ENCODE measurements around the gene LAMB1.
"Not testable (repeated sequence)": the region's sequence is repeated elsewhere in the genome, so short reads cannot be mapped to it uniquely, and the experiment has no call there.

LAMB1 gene

GRCh38 chr7:107967420-107967819 is 35.5 kb downstream of the LAMB1 start:
- TF ChIP-seq EZH2 (IDR thresholded peaks at IDR 0.05) (no peak), POLR2AphosphoS5 (IDR thresholded peaks at IDR 0.05; ENCODE audit: borderline replicate concordance, low read depth, low read length) (no peak), FOXP2 (optimal IDR thresholded peaks at IDR 0.05; ENCODE audit: control extremely low read depth, extremely low read length, insufficient read depth) (no peak)
- Histone ChIP-seq H3K36me3 (ENCODE audit: insufficient read depth, low read length) (peaks cover 87% of the 10 kb centered on the region), H3K4me3 (no peak overlapping the region), H3K9ac (ENCODE audit: insufficient read length) (no peak overlapping the region), H3K9me3 (ENCODE audit: low read depth, low read length) (no peaks in the 10 kb centered on the region), H3K27ac (no peak overlapping the region)
- DNase-seq (ENCODE audit: low read depth, low spot score): no peak

GRCh38 chr7:107966711-107967110 is 36.2 kb downstream of the LAMB1 start:
- Histone ChIP-seq H3K27ac (no peak overlapping the region), H3K4me3 (no peak overlapping the region), H3K9me3 (ENCODE audit: low read depth, low read length) (no peaks in the 10 kb centered on the region), H3K36me3 (ENCODE audit: insufficient read depth, low read length) (peaks cover 89% of the 10 kb centered on the region), H3K9ac (ENCODE audit: insufficient read length) (no peak overlapping the region)
- DNase-seq (ENCODE audit: low read depth, low spot score): no peak
- no peak for TF ChIP-seq EZH2 (IDR thresholded peaks at IDR 0.05)

- Histone ChIP-seq H3K27ac (no peak overlapping the region), H3K36me3 (ENCODE audit: insufficient read depth, low read length) (peaks cover 92% of the 10 kb centered on the region), H3K9me3 (ENCODE audit: low read depth, low read length) (no peaks in the 10 kb centered on the region), H3K4me3 (no peak overlapping the region), H3K9ac (ENCODE audit: insufficient read length) (no peak overlapping the region)
- TF ChIP-seq FOXP2 (optimal IDR thresholded peaks at IDR 0.05; ENCODE audit: control extremely low read depth, extremely low read length, insufficient read depth) (no peak), POLR2AphosphoS5 (IDR thresholded peaks at IDR 0.05; ENCODE audit: borderline replicate concordance, low read depth, low read length) (no peak), EZH2 (IDR thresholded peaks at IDR 0.05) (no peak)
- no peak for DNase-seq (ENCODE audit: low read depth, low spot score)
Observed at GRCh38 chr7:107964510-107964909, 38.5 kb downstream of the LAMB1 start.

- H3K27ac ChIP-seq: no peak overlapping the region
- DNase-seq (ENCODE audit: low read depth, low spot score): no peak
- no peaks in the 10 kb centered on the region for H3K9me3 ChIP-seq (ENCODE audit: low read depth, low read length)
- TF ChIP-seq POLR2AphosphoS5 (IDR thresholded peaks at IDR 0.05; ENCODE audit: borderline replicate concordance, low read depth, low read length) (no peak), EZH2 (IDR thresholded peaks at IDR 0.05) (no peak), FOXP2 (optimal IDR thresholded peaks at IDR 0.05; ENCODE audit: control extremely low read depth, extremely low read length, insufficient read depth) (no peak)
- H3K36me3 ChIP-seq (ENCODE audit: insufficient read depth, low read length): peaks cover 95% of the 10 kb centered on the region
- H3K9ac ChIP-seq (ENCODE audit: insufficient read length): no peak overlapping the region
- no peak overlapping the region for H3K4me3 ChIP-seq
Observed at GRCh38 chr7:107962817-107963216, 40.1 kb downstream of the LAMB1 start.

GRCh38 chr7:107961405-107961804 is 41.6 kb downstream of the LAMB1 start:
- Histone ChIP-seq H3K9ac (ENCODE audit: insufficient read length) (no peak overlapping the region), H3K4me3 (no peak overlapping the region), H3K27ac (no peak overlapping the region), H3K9me3 (ENCODE audit: low read depth, low read length) (no peaks in the 10 kb centered on the region), H3K36me3 (ENCODE audit: insufficient read depth, low read length) (peaks cover 95% of the 10 kb centered on the region)
- TF ChIP-seq POLR2AphosphoS5 (IDR thresholded peaks at IDR 0.05; ENCODE audit: borderline replicate concordance, low read depth, low read length) (no peak), EZH2 (IDR thresholded peaks at IDR 0.05) (no peak), FOXP2 (optimal IDR thresholded peaks at IDR 0.05; ENCODE audit: control extremely low read depth, extremely low read length, insufficient read depth) (no peak)
- DNase-seq (ENCODE audit: low read depth, low spot score): no peak

- Histone ChIP-seq H3K9ac (ENCODE audit: insufficient read length) (no peak overlapping the region), H3K27ac (no peak overlapping the region), H3K36me3 (ENCODE audit: insufficient read depth, low read length) (peaks cover 96% of the 10 kb centered on the region), H3K4me3 (no peak overlapping the region), H3K9me3 (ENCODE audit: low read depth, low read length) (no peaks in the 10 kb centered on the region)
- DNase-seq (ENCODE audit: low read depth, low spot score): no peak
- TF ChIP-seq EZH2 (IDR thresholded peaks at IDR 0.05) (no peak), POLR2AphosphoS5 (IDR thresholded peaks at IDR 0.05; ENCODE audit: borderline replicate concordance, low read depth, low read length) (no peak), FOXP2 (optimal IDR thresholded peaks at IDR 0.05; ENCODE audit: control extremely low read depth, extremely low read length, insufficient read depth) (no peak)
Observed at GRCh38 chr7:107960272-107960671, 42.7 kb downstream of the LAMB1 start.

GRCh38 chr7:107959527-107959898 is 43.4 kb downstream of the LAMB1 start:
- Histone ChIP-seq H3K4me3 (no peak overlapping the region), H3K27ac (0 out of 2 replicates have a peak overlapping the region, but pooled peaks have one; percentile 66), H3K36me3 (ENCODE audit: insufficient read depth, low read length) (peaks cover 96% of the 10 kb centered on the region), H3K9me3 (ENCODE audit: low read depth, low read length) (no peaks in the 10 kb centered on the region), H3K9ac (ENCODE audit: insufficient read length) (no peak overlapping the region)
- TF ChIP-seq EZH2 (IDR thresholded peaks at IDR 0.05) (no peak), FOXP2 (optimal IDR thresholded peaks at IDR 0.05; ENCODE audit: control extremely low read depth, extremely low read length, insufficient read depth) (no peak), POLR2AphosphoS5 (IDR thresholded peaks at IDR 0.05; ENCODE audit: borderline replicate concordance, low read depth, low read length) (no peak)
- no peak for DNase-seq (ENCODE audit: low read depth, low spot score)

- H3K4me3 ChIP-seq: no peak overlapping the region
- H3K9ac ChIP-seq (ENCODE audit: insufficient read length): no peak overlapping the region
- DNase-seq (ENCODE audit: low read depth, low spot score): peak; percentile 30
- peak overlapping the region; percentile 66 for H3K27ac ChIP-seq
- H3K36me3 ChIP-seq (ENCODE audit: insufficient read depth, low read length): peaks cover 95% of the 10 kb centered on the region
- H3K9me3 ChIP-seq (ENCODE audit: low read depth, low read length): no peaks in the 10 kb centered on the region
- no peak for TF ChIP-seq POLR2AphosphoS5 (IDR thresholded peaks at IDR 0.05; ENCODE audit: borderline replicate concordance, low read depth, low read length)
- no peak for TF ChIP-seq FOXP2 (optimal IDR thresholded peaks at IDR 0.05; ENCODE audit: control extremely low read depth, extremely low read length, insufficient read depth)
- TF ChIP-seq EZH2 (IDR thresholded peaks at IDR 0.05): no peak
Observed at GRCh38 chr7:107958764-107959526, 44.0 kb downstream of the LAMB1 start.

GRCh38 chr7:107957436-107957835 is 45.5 kb downstream of the LAMB1 start:
- no peak for TF ChIP-seq POLR2AphosphoS5 (IDR thresholded peaks at IDR 0.05; ENCODE audit: borderline replicate concordance, low read depth, low read length)
- no peak for TF ChIP-seq EZH2 (IDR thresholded peaks at IDR 0.05)
- TF ChIP-seq FOXP2 (optimal IDR thresholded peaks at IDR 0.05; ENCODE audit: control extremely low read depth, extremely low read length, insufficient read depth): no peak
- Histone ChIP-seq H3K27ac (no peak overlapping the region), H3K9me3 (ENCODE audit: low read depth, low read length) (no peaks in the 10 kb centered on the region), H3K36me3 (ENCODE audit: insufficient read depth, low read length) (peaks cover 95% of the 10 kb centered on the region), H3K9ac (ENCODE audit: insufficient read length) (no peak overlapping the region), H3K4me3 (no peak overlapping the region)
- no peak for DNase-seq (ENCODE audit: low read depth, low spot score)

- not testable (repeated sequence) for H3K9me3 ChIP-seq (ENCODE audit: low read depth, low read length); H3K4me3 ChIP-seq; H3K27ac ChIP-seq; DNase-seq (ENCODE audit: low read depth, low spot score); H3K9ac ChIP-seq (ENCODE audit: insufficient read length)
- peaks cover 97% of the 10 kb centered on the region for H3K36me3 ChIP-seq (ENCODE audit: insufficient read depth, low read length)
Observed at GRCh38 chr7:107956950-107957349, 46.0 kb downstream of the LAMB1 start.

Data from SK-N-MC (cell line).